ENCODE results near the gene PARD3B.

Gene PARD3B

GRCh38 chr2:205585449-205586383, 1040.4 kb downstream of the PARD3B start:
- Mint-ChIP-seq H3K27me3 (peaks cover 10% of the 10 kb centered on the region), H3K4me1 (no peaks in the 10 kb centered on the region), H3K4me3 (no peak overlapping the region), H3K9me3 (no peaks in the 10 kb centered on the region), H3K27ac (no peak overlapping the region)
- DNase-seq = no peak
- no peak for ATAC-seq

GRCh38 chr2:205586626-205587025, 1041.4 kb downstream of the PARD3B start:
- Mint-ChIP-seq H3K27ac (no peak overlapping the region), H3K27me3 (peaks cover 11% of the 10 kb centered on the region), H3K9me3 (no peaks in the 10 kb centered on the region), H3K4me1 (no peaks in the 10 kb centered on the region), H3K4me3 (no peak overlapping the region)
- ATAC-seq (no peak), DNase-seq (no peak)

- Mint-ChIP-seq H3K27ac (no peak overlapping the region), H3K4me1 (no peaks in the 10 kb centered on the region)
- ATAC-seq = no peak
Measured at GRCh38 chr2:205589479-205589878, 1044.2 kb downstream of the PARD3B start.

DNA sequence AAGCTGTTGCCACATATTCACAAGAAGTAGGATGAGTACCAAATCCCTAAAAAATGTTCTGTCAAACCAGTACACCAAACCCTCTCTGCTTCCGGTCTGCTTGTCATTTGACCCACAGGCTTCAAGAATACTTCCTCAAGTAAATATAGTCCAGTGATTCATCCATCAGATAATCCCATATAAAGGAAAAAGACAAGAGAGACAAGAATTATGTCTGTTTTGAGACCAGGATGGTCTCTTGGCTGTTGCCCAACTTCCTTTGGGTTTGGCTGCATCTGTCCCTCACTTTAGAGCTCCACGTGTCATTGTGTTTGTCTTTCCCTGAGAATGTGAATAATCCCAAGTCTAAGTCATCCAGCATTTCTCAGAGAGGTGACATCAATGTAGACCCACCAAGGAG, 1045.5 kb downstream of the PARD3B start:
- H3K27me3 Mint-ChIP-seq = peaks cover 16% of the 10 kb centered on the region
- H3K4me3 Mint-ChIP-seq = no peak overlapping the region
- H3K4me1 Mint-ChIP-seq = no peaks in the 10 kb centered on the region
- DNase-seq = no peak
- no peak for ATAC-seq
- H3K9me3 Mint-ChIP-seq = no peaks in the 10 kb centered on the region
- no peak overlapping the region for H3K27ac Mint-ChIP-seq

More at GRCh38 chr2:205589479-205589878, 1044.2 kb downstream of the PARD3B start:
- Mint-ChIP-seq H3K4me3 (no peak overlapping the region), H3K27me3 (peaks cover 11% of the 10 kb centered on the region), H3K9me3 (no peaks in the 10 kb centered on the region)
- no peak for DNase-seq

- ATAC-seq (no peak), DNase-seq (no peak)
- H3K4me3 Mint-ChIP-seq = no peak overlapping the region
- H3K4me1 Mint-ChIP-seq = no peaks in the 10 kb centered on the region
- peaks cover 18% of the 10 kb centered on the region for H3K27me3 Mint-ChIP-seq
- peaks cover 5 to 10% of the 10 kb centered on the region in 2 donors for H3K9me3 Mint-ChIP-seq
- H3K27ac Mint-ChIP-seq = no peak overlapping the region
Measured at GRCh38 chr2:205593891-205594290, 1048.6 kb downstream of the PARD3B start.

GRCh38 chr2:205596581-205596980, 1051.3 kb downstream of the PARD3B start:
- DNase-seq = no peak
- H3K27me3 Mint-ChIP-seq = peaks cover 7% of the 10 kb centered on the region
- H3K4me3 Mint-ChIP-seq = no peak overlapping the region
- H3K9me3 Mint-ChIP-seq = peaks cover 5 to 10% of the 10 kb centered on the region in 2 donors
- no peaks in the 10 kb centered on the region for H3K4me1 Mint-ChIP-seq
- no peak for ATAC-seq
- H3K27ac Mint-ChIP-seq = no peak overlapping the region

- Mint-ChIP-seq H3K27me3 (peaks cover 46% of the 10 kb centered on the region), H3K27ac (no peak overlapping the region), H3K4me1 (peaks cover 11% of the 10 kb centered on the region), H3K9me3 (peaks cover 29 to 36% of the 10 kb centered on the region in 2 donors), H3K4me3 (no peak overlapping the region)
- DNase-seq = no peak
- no peak for ATAC-seq
Measured at GRCh38 chr2:205605638-205606304, 1060.5 kb downstream of the PARD3B start.

- Mint-ChIP-seq H3K9me3 (peaks cover 29 to 39% of the 10 kb centered on the region in 2 donors), H3K4me1 (peaks cover 19% of the 10 kb centered on the region), H3K27me3 (peaks cover 49% of the 10 kb centered on the region), H3K27ac (no peak overlapping the region), H3K4me3 (no peak overlapping the region)
- DNase-seq (no peak), ATAC-seq (no peak)
Measured at GRCh38 chr2:205607146-205607545, 1061.9 kb downstream of the PARD3B start.

- Mint-ChIP-seq H3K27me3 (peaks cover 49% of the 10 kb centered on the region), H3K4me3 (no peak overlapping the region), H3K9me3 (peaks cover 14 to 22% of the 10 kb centered on the region in 2 donors), H3K27ac (no peak overlapping the region), H3K4me1 (peaks cover 39% of the 10 kb centered on the region)
- ATAC-seq (peak; percentile 33), DNase-seq (no peak)
Measured at GRCh38 chr2:205609113-205609512, 1063.8 kb downstream of the PARD3B start.

DNA sequence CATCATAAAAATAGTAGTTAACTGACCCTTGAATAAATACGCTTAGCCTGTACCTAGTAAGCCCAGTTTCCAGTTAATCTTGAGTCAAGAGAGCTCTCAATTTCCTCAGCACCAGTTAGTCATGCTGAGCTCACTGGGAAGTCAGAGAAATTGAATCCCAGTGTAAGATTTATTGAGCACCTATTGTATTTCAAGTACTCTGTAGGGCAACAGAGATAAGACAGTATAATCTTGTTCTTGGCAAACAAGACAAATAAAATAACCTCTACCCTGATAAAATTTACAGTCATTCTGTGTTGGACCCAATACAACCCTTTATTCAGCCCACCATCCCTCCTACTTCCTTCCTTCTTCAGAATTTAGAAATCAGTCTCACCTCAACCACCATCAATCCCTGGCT, 1065.2 kb downstream of the PARD3B start:
- H3K9me3 Mint-ChIP-seq = peaks cover under 1 to 9% of the 10 kb centered on the region in 2 donors
- no peak overlapping the region for H3K27ac Mint-ChIP-seq
- no peak overlapping the region for H3K4me3 Mint-ChIP-seq
- ATAC-seq (no peak), DNase-seq (no peak)
- H3K27me3 Mint-ChIP-seq = peaks cover 38% of the 10 kb centered on the region
- H3K4me1 Mint-ChIP-seq = peaks cover 42% of the 10 kb centered on the region

DNA sequence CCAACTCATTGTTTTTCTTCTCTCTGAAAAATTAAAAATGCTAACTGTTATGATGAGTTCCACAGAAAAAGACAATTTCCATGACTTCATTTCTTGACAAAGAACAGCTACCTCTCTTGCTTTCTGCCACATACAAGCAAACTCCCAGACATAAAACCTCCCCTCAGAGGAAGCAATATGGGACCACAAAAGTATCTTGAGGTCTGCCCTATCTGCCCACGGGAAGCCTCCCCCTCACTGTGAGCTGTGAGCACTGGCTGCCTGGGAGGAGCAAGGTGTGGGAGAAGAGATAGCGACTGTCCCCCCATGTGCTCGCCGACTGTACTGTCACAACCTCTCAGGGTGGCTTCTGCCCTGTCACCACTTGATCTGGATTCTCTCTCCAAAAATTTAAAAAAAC, 1067.4 kb downstream of the PARD3B start:
- H3K4me1 Mint-ChIP-seq = peaks cover 42% of the 10 kb centered on the region
- ATAC-seq (peak; percentile 94), DNase-seq (peak; percentile 54 to 72)
- peaks cover 0 to 7% of the 10 kb centered on the region in 2 donors for H3K9me3 Mint-ChIP-seq
- H3K27me3 Mint-ChIP-seq = peaks cover 35% of the 10 kb centered on the region
- H3K4me3 Mint-ChIP-seq = peak overlapping the region; percentile 66 to 67
- H3K27ac Mint-ChIP-seq = peak overlapping the region; percentile 31 to 41

DNA sequence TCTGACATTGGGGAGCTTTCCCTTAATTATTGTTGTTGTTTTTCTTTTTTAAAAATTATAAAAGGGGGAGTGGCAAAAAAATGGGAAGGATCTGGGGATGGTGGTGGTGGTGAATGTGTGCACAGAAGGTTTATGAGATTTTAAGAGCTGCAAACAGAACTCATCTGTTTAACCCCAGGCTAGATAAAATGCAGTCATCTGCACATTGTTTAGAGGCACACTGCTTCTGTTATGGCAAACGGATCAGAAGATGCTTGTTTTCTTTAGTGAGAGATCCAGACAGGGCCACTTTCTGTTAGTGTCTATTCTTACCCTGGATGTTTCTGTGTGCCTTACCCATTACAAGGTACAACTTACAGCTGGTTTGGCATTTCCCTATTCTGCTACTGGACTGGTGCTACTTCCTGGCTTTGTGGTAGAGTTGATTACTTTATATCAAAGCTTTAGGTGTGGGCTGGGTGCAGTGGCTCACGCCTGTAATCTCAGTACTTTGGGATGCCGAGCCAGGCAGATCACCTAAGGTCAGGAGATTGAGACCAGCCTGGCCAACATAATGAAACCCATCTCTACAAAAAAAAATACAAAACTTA, 1068.8 kb downstream of the PARD3B start:
- DNase-seq (peak; percentile 4 to 23), ATAC-seq (peak; percentile 61)
- H3K27ac Mint-ChIP-seq = no peak overlapping the region
- H3K27me3 Mint-ChIP-seq = peaks cover 26% of the 10 kb centered on the region
- H3K4me3 Mint-ChIP-seq = peak overlapping the region in 1 of 2 donors; percentile 24
- H3K4me1 Mint-ChIP-seq = peaks cover 42% of the 10 kb centered on the region
- H3K9me3 Mint-ChIP-seq = peaks cover 0 to 7% of the 10 kb centered on the region in 2 donors

DNA sequence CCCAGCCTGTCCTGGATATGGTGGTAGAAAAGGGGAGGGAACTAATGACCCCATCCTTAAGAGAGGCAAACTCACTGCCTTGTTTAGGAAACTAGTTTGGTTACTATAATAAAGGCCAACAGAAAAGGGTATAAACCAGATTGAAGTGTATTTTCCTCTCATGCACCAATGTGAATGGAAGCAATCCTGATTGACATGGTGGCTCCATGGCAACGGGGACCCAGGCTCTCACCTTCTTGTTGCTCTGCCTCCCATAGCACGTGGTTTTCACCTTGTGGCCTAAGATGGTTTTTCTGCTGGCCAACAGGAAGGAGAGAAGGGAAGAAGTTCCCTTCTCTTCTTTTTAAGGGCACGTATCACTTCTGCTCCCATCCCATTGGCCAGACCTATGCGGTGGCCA, 1069.7 kb downstream of the PARD3B start:
- Mint-ChIP-seq H3K27me3 (peaks cover 21% of the 10 kb centered on the region), H3K9me3 (peaks cover 0 to 7% of the 10 kb centered on the region in 2 donors), H3K27ac (no peak overlapping the region), H3K4me3 (no peak overlapping the region), H3K4me1 (peaks cover 42% of the 10 kb centered on the region)
- DNase-seq = no peak
- no peak for ATAC-seq

DNA sequence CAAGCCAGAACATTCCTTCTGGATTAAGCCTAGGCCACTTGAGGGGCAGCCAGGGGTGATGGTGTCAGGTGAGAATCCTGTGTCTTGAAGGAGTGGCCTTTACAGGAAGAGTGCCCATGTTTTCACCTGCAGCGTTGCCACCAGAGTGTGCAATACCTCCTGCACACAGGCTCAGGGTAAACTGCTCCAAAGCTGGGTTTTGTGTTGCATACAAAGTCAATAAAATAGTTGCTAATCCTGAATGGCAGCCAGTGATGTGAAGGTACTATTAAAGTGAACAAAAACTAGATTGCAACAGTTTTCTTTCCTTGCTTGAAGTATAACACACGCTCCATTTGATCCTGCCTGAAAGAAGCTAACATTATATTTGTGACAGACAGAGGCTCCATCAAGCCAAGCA, 1072.6 kb downstream of the PARD3B start:
- peaks cover 22% of the 10 kb centered on the region for H3K4me1 Mint-ChIP-seq
- no peaks in the 10 kb centered on the region for H3K9me3 Mint-ChIP-seq

GRCh38 chr2:205619600-205619999, 1074.3 kb downstream of the PARD3B start:
- peaks cover 6% of the 10 kb centered on the region for H3K4me1 Mint-ChIP-seq
- no peaks in the 10 kb centered on the region for H3K9me3 Mint-ChIP-seq
- no peak overlapping the region for H3K27ac Mint-ChIP-seq
- H3K27me3 Mint-ChIP-seq = peaks cover 9% of the 10 kb centered on the region
- ATAC-seq (no peak), DNase-seq (no peak)
- H3K4me3 Mint-ChIP-seq = no peak overlapping the region

More for the DNA sequence above, 1072.6 kb downstream of the PARD3B start:
- no peak overlapping the region for H3K4me3 Mint-ChIP-seq
- no peak for DNase-seq
- H3K27ac Mint-ChIP-seq = no peak overlapping the region
- no peak for ATAC-seq
- peaks cover 9% of the 10 kb centered on the region for H3K27me3 Mint-ChIP-seq

DNA sequence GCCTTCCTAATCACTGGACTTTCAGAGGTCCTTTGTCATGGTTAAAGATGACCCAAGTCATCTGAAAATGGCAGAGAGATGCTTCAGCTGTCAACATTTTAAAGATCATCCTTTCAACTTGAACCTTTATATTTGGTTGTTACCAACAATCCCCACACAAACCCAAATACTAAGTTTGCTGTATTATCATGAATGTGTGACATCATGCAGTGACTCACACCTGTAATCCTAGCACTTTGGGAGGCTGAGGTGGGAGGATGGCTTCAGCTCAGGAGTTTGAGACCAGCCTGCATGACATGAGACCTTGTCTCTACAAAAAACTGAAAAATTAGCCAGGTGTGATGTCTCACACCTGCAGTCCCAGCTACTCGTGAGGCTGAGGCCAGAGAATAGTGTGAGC, 1081.8 kb downstream of the PARD3B start:
- DNase-seq = no peak
- Mint-ChIP-seq H3K27ac (peak overlapping the region in 1 of 2 donors; percentile 67), H3K9me3 (no peaks in the 10 kb centered on the region), H3K4me3 (no peak overlapping the region), H3K4me1 (peaks cover 8% of the 10 kb centered on the region), H3K27me3 (no peaks in the 10 kb centered on the region)
- no peak for ATAC-seq
